SIG-M5 treated with dmso at 0.1 percent for 504 hours (cell line): ENCODE results near the gene STON2.
"Not testable (repeated sequence)": the region's sequence is repeated elsewhere in the genome, so short reads cannot be mapped to it uniquely, and the experiment has no call there.

Source experiments
- DNase-seq: peaks from one replicate; lab custom pipeline; 2025; ENCODE audit not compliant: unreplicated experiment; lab: John Stamatoyannopoulos, UW

Gene STON2

DNA sequence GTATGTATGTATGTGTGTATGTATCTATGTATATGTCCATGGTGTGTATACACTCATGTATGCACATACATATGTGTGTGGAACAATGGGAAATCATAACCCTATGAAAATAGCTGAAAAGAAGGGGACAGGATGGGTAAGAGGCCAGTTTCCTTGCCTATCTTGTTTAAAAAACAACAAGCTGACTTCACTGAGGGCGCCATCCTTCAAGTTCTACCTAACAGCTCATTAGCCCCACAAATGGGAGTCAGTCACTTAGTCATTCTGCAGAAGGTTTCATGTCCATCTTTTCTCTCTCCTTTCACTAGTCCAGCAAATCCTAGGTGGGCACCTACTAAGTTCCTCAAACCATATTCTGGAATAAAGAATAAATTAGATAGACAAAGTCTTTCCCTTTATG is 14.7 kb downstream of the STON2 start:
- no peak for DNase-seq

DNA sequence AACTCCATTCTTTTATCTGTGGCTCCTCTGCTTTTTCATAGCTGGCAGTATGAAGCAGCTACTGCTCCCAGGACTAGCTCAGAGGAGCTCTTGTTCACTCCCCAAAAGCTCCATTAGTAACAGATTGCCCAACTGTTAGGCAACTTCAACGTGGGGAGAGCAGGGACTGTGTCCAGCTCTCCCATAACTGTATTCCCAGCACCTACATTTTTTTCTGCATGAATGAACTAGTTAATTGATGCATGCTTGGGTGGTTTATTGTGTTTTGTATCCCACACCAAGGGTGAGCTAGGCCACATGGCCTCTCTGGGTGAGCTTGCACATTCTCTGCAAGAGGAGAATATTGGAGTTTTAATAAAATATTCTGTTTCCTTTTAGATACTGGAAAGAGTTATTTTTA is 15.2 kb downstream of the STON2 start:
- DNase-seq = no peak

DNA sequence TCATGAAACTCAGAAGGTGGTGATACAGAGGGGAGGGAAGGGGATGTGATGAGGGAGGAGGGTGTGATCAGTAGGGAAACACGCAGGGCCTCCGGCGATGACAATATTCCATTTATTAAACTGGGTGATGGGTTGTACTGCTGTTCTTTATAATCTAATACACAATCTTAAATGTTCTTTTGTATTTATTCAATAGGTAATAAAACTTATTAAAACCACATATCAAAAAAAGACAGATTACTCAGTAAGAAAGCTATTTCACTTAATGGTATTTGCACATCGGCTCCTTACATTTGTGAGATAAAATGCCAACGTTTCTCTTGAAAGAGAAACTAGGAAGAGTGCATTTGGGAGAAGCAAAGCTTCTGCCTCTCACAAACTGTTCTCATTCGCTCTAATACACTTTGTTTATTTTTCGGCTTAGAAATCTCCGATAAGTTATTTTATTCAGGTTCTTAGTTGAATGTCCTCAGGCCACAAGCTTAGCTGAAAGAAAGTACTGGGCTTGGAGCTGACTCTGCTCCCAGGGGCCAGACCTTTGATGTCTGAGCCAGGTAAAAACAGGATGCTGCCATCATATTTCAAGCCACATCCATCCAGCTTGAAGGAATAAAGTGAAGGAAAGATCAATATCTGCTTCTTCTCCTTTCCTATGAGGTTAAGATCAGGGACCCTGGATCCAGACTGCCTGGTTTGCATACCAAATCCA is 17.5 kb downstream of the STON2 start:
- DNase-seq = no peak

- DNase-seq = not testable (repeated sequence)
These were observed 20.1 kb downstream of the STON2 start for GRCh38 chr14:81380009-81380408.

- no peak for DNase-seq
These were observed 28.3 kb downstream of the STON2 start for GRCh38 chr14:81371802-81372201.

DNA sequence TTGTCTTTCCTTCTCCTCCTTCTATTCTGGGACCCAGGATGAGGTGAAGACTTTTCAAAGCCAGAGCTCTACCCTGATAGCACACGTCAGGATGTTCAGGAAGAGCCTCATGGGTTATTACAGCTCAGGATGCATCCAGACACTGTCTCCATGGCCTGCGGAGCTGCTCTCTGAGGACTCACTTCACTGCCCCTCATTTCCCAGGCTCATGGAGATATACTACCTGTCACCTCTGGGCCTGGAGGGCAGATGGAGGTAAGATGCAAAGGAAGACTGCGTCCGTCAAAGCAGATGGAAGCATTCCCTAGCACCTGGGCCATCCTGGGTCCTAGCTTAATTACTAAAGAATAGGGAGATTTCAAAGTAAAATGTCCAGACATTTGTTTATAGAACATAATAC is 32.6 kb downstream of the STON2 start:
- DNase-seq = no peak

DNA sequence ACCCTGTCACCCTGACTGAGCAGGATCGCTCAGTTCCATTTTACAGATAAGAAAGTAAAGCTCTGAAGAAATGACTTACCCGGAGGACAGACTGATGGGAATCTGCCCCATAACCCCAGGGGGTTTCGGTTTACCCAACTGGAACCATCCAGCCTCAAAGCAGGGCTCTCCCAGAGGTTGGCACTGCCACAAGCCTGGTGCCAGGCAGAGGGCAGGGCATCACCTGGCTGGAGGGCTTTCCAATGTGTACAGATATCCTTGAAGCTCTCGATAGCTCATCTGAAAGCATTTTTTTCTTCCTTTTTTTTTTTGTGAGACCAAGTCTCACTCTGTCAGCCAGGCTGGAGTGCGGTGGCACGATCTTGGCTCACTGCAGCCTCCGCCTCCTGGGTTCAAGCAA is 33.2 kb downstream of the STON2 start:
- no peak for DNase-seq

GRCh38 chr14:81366214-81366613 is 33.9 kb downstream of the STON2 start:
- no peak for DNase-seq

DNA sequence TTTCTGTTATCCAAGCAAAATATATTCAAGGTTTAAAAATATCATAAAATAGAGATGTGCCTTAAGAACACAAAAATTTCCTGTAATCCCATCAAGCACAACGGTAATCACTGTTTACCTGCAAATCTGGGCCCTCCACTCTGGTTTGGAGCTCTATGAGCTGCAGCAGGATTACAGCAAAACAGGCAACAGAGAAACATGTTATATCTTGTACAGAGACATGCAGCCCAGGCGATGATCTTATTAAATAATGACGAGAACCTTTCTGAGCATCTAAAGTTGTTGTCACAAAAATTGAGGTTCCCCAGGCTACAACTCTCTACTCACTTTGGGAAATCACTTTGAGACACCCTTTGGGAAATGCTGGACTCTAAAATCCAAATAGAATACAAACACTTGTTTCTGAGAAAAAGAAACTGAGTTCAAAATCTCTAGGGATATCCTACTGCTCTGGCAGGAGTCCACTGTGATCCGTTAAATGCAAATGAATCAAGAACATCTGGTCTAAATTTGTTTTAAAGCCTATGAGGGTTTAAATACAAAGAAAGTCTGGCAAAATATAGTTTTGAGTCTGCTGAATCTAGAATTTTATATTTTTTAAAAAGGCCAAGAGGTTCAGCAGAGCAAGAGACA is 36.3 kb downstream of the STON2 start:
- DNase-seq = no peak

DNA sequence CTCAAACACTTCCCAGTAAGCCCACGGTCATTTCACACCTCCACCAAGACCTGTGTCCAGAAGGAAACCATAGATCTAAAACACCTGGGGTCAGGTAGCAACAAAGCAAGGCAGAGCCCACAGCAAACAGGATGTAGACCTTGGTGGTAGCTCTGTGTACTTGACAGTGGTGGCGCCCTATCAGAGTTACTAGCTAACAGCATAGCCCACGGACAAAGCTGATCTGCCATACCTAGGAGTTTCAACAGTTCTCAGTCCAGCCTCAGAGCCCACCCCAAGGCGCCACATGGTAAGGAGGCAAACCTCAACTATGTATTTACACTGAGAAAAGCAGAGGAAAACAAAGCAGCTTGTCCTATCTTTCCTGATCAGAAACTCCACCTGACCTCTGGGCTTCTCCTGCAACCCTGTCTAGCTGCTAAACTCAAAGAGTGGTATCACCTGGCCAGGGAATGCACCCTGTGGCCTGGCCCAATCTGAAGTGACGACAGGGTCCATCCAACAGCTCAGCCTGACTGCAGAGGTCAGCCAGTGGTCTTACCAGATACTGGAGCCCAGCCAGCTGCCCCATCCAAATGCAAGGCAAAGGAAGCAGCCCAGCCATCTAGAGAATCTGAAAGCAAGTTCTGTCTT is 46.3 kb downstream of the STON2 start:
- no peak for DNase-seq

GRCh38 chr14:81352413-81352812 is 47.7 kb downstream of the STON2 start:
- DNase-seq = no peak

DNA sequence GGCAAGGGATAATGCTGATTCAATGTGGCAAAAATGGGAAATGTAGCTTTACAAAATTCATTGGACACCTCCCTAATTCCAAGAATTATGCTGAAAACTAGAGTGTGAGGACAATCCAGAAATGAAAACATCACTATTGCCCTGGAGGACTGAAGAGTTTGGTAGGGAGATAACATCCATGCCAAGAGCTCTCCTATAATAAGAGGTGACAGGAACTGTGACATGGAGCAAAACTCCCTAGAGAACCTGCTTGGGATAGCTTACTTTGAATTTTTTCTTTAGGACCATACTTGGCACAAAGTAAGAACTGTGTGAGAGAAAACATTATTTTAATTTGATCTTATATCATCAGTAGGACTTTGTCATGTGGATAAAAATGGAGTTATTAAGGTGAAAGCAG is 48.9 kb downstream of the STON2 start:
- DNase-seq = no peak

- DNase-seq = no peak
These were observed 49.6 kb downstream of the STON2 start for GRCh38 chr14:81350344-81351130.

DNA sequence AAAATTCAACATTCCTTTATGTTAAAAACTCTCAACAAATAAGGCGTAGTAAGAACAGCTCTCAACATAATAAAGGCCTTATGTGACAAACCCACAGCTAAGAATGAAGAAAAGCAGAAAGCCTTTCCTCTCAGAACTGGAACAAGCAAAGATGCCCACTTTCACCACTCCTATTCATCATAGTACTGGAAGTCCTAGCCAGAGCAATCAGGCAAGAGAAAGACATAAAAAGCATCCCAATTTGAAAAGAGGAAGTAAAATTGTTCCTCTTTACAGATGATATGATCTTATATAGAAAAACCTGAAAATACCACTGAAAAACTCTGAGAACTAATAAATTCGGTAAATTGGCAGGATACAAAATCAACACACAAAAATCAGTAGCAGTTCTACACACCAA is 52.1 kb downstream of the STON2 start:
- peak; percentile 19 for DNase-seq

DNA sequence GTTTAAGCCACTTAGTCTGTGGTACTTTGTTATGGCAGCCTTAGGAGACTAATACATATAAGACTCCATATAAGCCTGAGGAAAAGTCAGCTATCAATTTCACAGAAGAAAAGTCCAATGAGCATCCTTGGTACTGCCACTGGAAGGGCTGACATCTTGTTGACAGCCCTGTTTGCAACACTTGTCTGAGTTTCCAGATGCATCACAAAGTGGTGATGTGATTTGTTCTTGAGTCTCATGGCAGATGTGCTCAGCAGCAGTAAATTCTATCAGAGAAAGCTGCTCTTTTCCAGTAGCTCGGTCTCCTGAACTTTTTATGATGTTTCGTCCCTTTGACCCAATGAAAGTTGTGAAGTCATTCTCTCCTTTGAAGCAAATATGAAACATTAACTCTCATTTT is 54.3 kb downstream of the STON2 start:
- no peak for DNase-seq

GRCh38 chr14:81344481-81345160 is 55.5 kb downstream of the STON2 start:
- no peak for DNase-seq

- DNase-seq = no peak
These were observed 56.4 kb downstream of the STON2 start for GRCh38 chr14:81343701-81344100.

GRCh38 chr14:81342850-81343580 is 57.1 kb downstream of the STON2 start:
- DNase-seq = no peak

DNA sequence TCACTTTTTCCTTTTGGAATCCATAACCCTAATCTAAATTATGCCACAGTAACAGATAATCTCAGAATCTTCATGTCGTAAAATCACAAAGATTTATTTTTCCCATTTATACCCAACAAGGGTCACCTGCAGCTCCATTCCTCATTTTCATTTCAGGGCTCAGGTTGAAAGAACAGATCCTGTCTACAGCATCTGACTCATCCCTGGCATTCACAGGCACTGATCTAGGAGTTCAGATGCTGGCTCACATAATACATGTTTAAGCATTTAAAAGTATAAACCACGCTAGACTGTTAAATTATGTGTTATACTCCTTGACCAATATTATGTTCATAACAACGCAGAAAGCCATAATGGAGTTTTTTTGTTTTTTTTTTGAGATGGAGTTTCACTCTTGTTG is 58.3 kb downstream of the STON2 start:
- no peak for DNase-seq

GRCh38 chr14:81341370-81341769 is 58.8 kb downstream of the STON2 start:
- DNase-seq = no peak
